ENCODE results near the gene RGL3. TPM values are rescaled to one million over a fixed set of nuclear protein-coding genes. Genes with fewer than 3 reads are reported as not detected.
A peak's percentile ranks its signal among the peaks of the same experiment; 100 is the strongest.

The RGL3 gene
- total and polyA plus RNA-seq, 9 of the 15 experiments (the other 6 are each of a cell fraction or from before 2014, with no cell fraction given), result 0.12 to 0.61 (median 0.32) TPM; not detected in 4

DNA sequence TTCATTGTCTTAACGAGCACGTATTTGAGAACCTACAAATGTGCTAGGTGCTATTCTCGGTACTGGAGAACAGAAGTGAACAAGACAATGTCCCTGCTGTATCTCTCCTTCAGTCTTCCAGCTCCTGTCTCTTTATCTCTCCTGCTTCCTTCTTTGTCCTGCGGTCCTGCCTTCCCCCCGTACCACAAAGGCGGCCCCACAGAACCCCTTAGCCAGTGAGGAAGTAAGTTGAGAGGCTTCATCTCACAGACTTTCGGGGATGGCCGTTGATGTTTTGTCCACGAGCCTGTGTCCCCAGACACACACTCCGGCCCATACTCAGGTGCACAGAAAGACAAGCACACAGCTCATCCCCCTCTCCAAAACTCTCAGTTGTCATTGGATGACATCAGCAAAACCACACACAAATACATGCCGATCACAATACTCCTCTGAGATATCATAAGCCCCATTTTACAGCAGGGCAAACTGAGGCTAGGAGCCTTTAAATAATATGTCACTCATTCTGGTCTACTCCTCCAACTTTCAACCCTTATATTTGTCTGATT, 45.2 kb downstream of the RGL3 start (continued):
- TF ChIP-seq TOE1 (IDR thresholded peaks at IDR 0.05; ENCODE audit: borderline replicate concordance) (peak; percentile 57; the same call in 1 of the 2 replicates), TOE1 (CRISPR knock-in tag; IDR thresholded peaks at IDR 0.05; ENCODE audit: borderline replicate concordance, low read depth) (no peak), ZNF217 (CRISPR knock-in tag; IDR thresholded peaks at IDR 0.05) (no peak), NCOA1 (IDR thresholded peaks at IDR 0.05; ENCODE audit: low read depth) (0 out of 2 replicates have a peak, but pooled peaks have one; percentile 46), BCL6 (CRISPR knock-in tag; IDR thresholded peaks at IDR 0.05) (no peak), ZBTB1 (CRISPR knock-in tag; IDR thresholded peaks at IDR 0.05; ENCODE audit: borderline replicate concordance, low read depth) (no peak), POLR2AphosphoS2 (IDR thresholded peaks at IDR 0.05; ENCODE audit: low read length) (no peak), POLR2AphosphoS5 (IDR thresholded peaks at IDR 0.05; ENCODE audit: control insufficient read depth, insufficient read depth, low read depth, low read length) (no peak), FOXM1 (IDR thresholded peaks at IDR 0.05; ENCODE audit: low read depth) (peak; percentile 35; the same call in 1 of the 2 replicates), FOXM1 (CRISPR knock-in tag; IDR thresholded peaks at IDR 0.05; ENCODE audit: low read depth) (no peak), PTBP1 (IDR thresholded peaks at IDR 0.05; ENCODE audit: low read depth, low read length) (peak; percentile 37; the same call in 1 of the 2 replicates), SETDB1 (IDR thresholded peaks at IDR 0.05; ENCODE audit: low read length) (no peak), EHMT2 (IDR thresholded peaks at IDR 0.05) (peak; percentile 64), SMAD3 (CRISPR knock-in tag; conservative IDR thresholded peaks at IDR 0.05) (no peak), OTX1 (CRISPR knock-in tag; IDR thresholded peaks at IDR 0.05) (no peak), HMG20B (CRISPR knock-in tag; IDR thresholded peaks at IDR 0.05) (no peak), ZNF311 (CRISPR knock-in tag; IDR thresholded peaks at IDR 0.05) (no peak), KAT7 (CRISPR knock-in tag; IDR thresholded peaks at IDR 0.05; ENCODE audit: borderline replicate concordance) (0 out of 2 replicates have a peak, but pooled peaks have one; percentile 80), HDAC1 (IDR thresholded peaks at IDR 0.05) (peak in 1 of 2 experiments; percentile 63; a peak in 2 of 4 replicates), YY1 (IDR thresholded peaks at IDR 0.05; ENCODE audit: borderline replicate concordance in 1 of 3, control insufficient read depth in 1 of 3, extremely low read depth in 1 of 3, insufficient read depth in 3 of 3, insufficient read length in 1 of 3, insufficient replicate concordance in 2 of 3, low read depth in 1 of 3, low read length in 2 of 3) (no peak), XRCC5 (IDR thresholded peaks at IDR 0.05; ENCODE audit: low read depth, low read length) (peak; percentile 80; the same call in 1 of the 2 replicates), MAZ (CRISPR knock-in tag; conservative IDR thresholded peaks at IDR 0.05 in 1 of 2, IDR thresholded peaks at IDR 0.05 in 1 of 2) (no peak), ZKSCAN8 (CRISPR knock-in tag; IDR thresholded peaks at IDR 0.05) (no peak), HLTF (IDR thresholded peaks at IDR 0.05) (0 out of 2 replicates have a peak, but pooled peaks have one; percentile 44)
- TF ChIP-seq, protein P1, sequence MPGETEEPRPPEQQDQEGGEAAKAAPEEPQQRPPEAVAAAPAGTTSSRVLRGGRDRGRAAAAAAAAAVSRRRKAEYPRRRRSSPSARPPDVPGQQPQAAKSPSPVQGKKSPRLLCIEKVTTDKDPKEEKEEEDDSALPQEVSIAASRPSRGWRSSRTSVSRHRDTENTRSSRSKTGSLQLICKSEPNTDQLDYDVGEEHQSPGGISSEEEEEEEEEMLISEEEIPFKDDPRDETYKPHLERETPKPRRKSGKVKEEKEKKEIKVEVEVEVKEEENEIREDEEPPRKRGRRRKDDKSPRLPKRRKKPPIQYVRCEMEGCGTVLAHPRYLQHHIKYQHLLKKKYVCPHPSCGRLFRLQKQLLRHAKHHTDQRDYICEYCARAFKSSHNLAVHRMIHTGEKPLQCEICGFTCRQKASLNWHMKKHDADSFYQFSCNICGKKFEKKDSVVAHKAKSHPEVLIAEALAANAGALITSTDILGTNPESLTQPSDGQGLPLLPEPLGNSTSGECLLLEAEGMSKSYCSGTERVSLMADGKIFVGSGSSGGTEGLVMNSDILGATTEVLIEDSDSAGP (CRISPR knock-in tag; IDR thresholded peaks at IDR 0.05), result 0 out of 2 replicates have a peak, but pooled peaks have one; percentile 26
- TF ChIP-seq, protein P2, sequence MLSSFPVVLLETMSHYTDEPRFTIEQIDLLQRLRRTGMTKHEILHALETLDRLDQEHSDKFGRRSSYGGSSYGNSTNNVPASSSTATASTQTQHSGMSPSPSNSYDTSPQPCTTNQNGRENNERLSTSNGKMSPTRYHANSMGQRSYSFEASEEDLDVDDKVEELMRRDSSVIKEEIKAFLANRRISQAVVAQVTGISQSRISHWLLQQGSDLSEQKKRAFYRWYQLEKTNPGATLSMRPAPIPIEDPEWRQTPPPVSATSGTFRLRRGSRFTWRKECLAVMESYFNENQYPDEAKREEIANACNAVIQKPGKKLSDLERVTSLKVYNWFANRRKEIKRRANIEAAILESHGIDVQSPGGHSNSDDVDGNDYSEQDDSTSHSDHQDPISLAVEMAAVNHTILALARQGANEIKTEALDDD (IDR thresholded peaks at IDR 0.05), result no peak
- TF ChIP-seq, protein P3, sequence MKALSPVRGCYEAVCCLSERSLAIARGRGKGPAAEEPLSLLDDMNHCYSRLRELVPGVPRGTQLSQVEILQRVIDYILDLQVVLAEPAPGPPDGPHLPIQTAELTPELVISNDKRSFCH (CRISPR knock-in tag; IDR thresholded peaks at IDR 0.05), result no peak
- TF ChIP-seq, protein P3 (tag; IDR thresholded peaks at IDR 0.05), result 0 out of 2 replicates have a peak, but pooled peaks have one; percentile 67
